AG09309 (cell line): ENCODE data around the gene PYGM.

Source experiments
- DNase-seq: peaks from one replicate; pipeline ENCODE4 v3.0.0-alpha.2; 2010; ENCODE audit warnings: low read depth
- H3K4me3 ChIP-seq: 2 replicates; pipeline ENCODE4 v1.5.1; 2011; ENCODE audit warnings: mild to moderate bottlenecking, low read depth, low read length, moderate library complexity; ENCODE audit not compliant: control insufficient read depth
- TF ChIP-seq, protein P1 (sequence below): IDR thresholded peaks from 2 replicates; pipeline ENCODE4 v1.5.1; 2011; ENCODE audit warnings: mild to moderate bottlenecking, low read depth, low read length, inconsistent platforms; ENCODE audit not compliant: insufficient read depth, control insufficient read depth; ENCODE audit errors: missing control alignments

Gene PYGM

DNA sequence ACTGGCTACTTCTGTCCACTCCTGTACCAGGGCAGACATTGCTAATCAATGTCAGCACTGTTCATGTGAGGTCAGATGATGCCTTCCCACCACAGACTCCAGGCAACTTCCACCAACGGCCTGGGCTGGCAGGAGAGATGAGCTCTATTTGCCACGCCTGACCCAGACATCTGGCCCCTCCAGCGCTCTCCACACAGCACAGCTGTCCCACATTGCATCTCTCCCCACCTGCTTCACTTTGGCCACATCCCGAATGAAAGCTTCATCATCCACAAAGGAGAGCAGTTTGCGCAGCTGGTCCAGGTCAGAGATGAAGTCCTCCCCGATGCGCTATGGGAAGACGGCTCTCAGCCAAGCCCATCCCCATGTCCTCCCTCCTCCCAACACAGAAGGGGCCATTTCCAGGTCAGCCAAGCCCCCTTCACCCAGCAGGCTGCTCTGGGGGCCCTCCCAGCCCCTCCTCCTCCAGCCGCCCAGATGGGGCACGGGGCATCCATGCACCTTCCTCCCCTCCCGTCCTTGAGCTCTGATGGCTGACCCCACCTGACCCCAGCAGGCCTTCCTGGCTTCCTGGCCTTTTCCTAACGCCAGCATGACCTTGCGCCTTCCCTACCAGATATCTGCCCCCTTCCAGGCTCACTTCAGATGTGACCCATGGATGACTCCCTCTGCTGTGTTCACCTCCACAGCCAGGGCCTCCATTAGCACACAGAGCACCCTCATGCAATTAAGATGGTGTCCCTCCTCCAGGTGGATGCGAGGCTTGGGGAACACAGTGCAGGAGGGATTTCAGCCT is 7.4 kb downstream of the PYGM start:
- TF ChIP-seq, protein P1, sequence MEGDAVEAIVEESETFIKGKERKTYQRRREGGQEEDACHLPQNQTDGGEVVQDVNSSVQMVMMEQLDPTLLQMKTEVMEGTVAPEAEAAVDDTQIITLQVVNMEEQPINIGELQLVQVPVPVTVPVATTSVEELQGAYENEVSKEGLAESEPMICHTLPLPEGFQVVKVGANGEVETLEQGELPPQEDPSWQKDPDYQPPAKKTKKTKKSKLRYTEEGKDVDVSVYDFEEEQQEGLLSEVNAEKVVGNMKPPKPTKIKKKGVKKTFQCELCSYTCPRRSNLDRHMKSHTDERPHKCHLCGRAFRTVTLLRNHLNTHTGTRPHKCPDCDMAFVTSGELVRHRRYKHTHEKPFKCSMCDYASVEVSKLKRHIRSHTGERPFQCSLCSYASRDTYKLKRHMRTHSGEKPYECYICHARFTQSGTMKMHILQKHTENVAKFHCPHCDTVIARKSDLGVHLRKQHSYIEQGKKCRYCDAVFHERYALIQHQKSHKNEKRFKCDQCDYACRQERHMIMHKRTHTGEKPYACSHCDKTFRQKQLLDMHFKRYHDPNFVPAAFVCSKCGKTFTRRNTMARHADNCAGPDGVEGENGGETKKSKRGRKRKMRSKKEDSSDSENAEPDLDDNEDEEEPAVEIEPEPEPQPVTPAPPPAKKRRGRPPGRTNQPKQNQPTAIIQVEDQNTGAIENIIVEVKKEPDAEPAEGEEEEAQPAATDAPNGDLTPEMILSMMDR, result no peak
- no peak overlapping the region for H3K4me3 ChIP-seq
- no peak for DNase-seq

DNA sequence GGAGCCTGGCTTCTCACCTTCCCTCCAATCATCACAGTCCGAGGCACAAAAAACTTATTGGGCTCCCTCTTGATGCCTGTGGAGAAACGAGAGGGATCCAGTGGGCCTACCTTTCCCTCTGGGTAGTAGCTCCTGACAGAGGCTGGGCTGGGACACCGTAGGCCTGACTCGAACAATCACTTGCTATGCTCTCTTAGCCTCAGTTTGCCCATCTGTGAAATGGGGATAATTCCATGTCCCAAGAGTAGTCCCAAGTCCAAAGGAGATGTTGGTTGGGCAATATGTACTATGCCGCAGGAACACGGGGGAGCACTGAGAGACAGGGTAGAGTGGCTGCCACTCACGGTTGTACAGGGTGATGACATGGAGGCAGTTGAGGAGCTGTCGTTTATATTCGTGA is 8.2 kb downstream of the PYGM start:
- no peak for DNase-seq
- H3K4me3 ChIP-seq, result no peak overlapping the region
- TF ChIP-seq, protein P1, result no peak

DNA sequence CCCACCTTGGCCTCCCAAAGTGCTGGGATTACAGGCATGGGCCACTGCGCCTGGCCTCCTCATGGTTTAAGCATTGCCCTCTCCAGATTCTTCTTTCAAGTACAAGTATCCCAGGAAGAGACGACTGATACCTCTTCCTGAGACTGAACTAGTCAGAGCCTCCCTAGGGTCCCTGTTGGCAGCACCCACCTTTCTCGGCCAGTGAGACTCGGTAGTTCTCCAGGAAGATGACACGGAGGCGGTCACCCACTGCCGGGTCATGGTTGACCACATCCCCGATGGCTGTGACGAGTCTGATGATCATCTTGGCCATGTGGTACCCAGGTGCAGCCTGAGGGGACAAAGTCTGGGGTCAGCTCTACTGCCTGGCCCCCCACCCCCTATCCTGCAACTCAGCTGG is 8.6 kb downstream of the PYGM start:
- DNase-seq, result no peak
- TF ChIP-seq, protein P1, result no peak
- no peak overlapping the region for H3K4me3 ChIP-seq

DNA sequence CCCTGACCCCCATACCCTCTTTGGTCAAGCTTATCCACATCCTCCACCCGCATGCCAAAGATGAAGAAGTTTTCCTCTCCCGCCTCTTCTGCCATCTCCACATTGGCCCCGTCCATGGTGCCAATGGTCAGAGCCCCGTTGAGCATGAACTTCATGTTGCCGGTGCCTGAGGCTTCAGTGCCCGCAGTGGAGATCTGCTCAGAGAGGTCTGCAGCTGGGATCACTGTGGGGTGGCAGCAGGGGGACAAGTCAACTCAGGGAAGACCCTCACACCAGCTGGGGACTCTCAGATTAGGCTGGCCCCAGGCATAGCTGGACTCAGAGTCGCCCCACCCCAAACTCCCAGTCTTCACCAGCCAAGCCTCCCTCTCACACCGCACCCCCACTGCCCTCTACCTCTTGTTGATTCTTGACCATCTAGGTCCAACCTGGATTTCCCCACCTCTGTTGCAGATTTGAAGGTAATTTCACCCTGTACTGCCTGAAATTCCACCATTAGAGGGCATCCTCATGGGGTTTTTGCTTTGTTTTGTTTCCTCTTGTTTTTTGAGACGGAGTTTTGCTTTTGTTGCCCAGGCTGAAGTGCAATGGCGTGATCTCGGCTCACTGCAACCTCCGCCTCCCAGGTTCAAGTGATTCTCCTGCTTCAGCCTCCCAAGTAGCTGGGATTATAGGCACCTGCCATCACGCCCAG is 9.3 kb downstream of the PYGM start:
- no peak overlapping the region for H3K4me3 ChIP-seq
- TF ChIP-seq, protein P1, result no peak
- no peak for DNase-seq

DNA sequence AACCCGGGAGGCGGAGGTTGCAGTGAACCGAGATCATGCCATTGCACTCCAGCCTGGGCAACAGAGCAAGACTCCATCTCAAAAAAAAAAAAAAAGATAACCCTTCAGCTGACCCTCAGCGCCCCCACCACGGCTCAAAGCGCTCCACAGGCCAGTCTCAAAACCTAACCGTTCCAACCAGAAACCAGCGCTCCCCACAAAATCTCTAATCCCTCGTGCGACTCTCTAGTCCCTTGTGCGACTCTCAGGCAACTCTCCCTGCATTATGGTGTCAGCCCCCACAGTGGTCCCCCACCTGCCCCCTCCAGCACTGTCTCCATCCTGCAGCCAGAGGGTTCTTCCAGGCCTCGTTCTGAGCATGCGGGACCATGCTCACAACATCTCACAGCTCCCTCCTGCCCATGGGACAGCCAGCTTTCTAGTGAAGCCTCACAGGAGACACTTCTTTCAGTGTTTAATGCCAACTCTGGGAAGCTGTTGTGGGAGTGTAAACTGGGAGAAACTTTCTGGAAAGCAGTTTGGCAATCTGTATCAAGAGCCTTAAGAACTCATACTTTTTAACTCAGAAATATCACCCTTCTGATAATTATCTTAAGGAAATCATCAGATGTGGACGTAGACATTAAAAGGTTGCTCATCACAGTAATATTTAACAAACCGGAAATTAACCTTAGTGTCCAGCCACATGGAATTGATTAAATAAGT is 11.7 kb downstream of the PYGM start:
- no peak overlapping the region for H3K4me3 ChIP-seq
- TF ChIP-seq, protein P1, result no peak
- peak; percentile 72 for DNase-seq

DNA sequence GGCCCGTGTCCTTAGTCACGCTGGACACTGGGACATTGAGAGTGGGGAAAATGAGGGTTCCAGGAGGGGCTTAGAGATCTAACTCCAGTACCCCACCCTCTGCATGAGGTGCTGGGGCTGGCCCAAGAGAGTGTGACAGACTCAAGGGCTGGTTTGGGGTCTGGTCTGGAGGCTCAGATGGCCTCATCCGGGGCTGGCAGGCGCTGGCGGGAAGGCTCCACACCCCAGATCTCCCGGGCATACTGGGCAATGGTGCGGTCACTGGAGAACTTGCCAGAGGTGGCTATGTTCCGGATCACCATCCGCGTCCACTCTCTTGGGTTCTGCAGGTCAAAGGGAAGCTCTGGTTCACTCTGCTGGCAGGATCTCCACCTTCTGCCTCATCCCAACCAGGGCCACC is 13.3 kb downstream of the PYGM start:
- no peak for DNase-seq
- no peak overlapping the region for H3K4me3 ChIP-seq
- TF ChIP-seq, protein P1, result no peak
